Pancreas (tissue), 10 donors: ENCODE measurements around the gene RSAD2. TPM values are rescaled to one million over a fixed set of nuclear protein-coding genes. Genes with fewer than 3 reads are reported as not detected.

Experiments used
- ATAC-seq, 4 donors: fragments of 200-7000 bp; cut with Tn5 transposase; one replicate each; pipeline versions ENCODE4 v1.8.0 to v1.9.1; 2020; ENCODE audit warnings: mild to moderate bottlenecking in 4 of 4, moderate library complexity in 4 of 4
- DNase-seq, 6 donors: peaks; one replicate each; pipeline ENCODE4 v3.0.0-alpha.2; 2020
- FAIRE-seq: peaks from 2 replicates; lab custom pipeline; 2012; peaks lifted over from hg19 to GRCh38; lab: Jason Lieb, UNC
- H3K27ac ChIP-seq, 4 donors: fragments of 200-600 bp; sonication (generic); 1 replicate in 3 of 4; 2 replicates in 1 of 4; pipeline versions ENCODE4 v1.5.0 to v1.8.0; 2020
- H3K27me3 ChIP-seq, 4 donors: fragments of 200-600 bp; one replicate each; pipeline ENCODE4 v1.8.0; 2021
- H3K36me3 ChIP-seq, 3 donors: fragments of 200-600 bp; sonication (generic) in 1 of 3; one replicate each; pipeline versions ENCODE4 v1.5.0 to v1.8.0; 2020 to 2021
- H3K4me1 ChIP-seq, 3 donors: fragments of 200-600 bp; one replicate each; pipeline ENCODE4 v1.8.0; 2021
- H3K4me3 ChIP-seq, 4 donors: fragments of 200-600 bp; sonication (generic) in 2 of 4; one replicate each; pipeline versions ENCODE4 v1.5.0 to v1.8.0; 2020 to 2021
- H3K9me3 ChIP-seq, 4 donors: fragments of 200-600 bp; one replicate each; pipeline ENCODE4 v1.8.0; 2021
- WGBS, 2 donors: extraction: QIAGEN DNeasy Blood & Tissue Kit; methylation state at CpG; one replicate each; pipeline ENCODE4 v1.1.7; 2013; 5-methylcytosine and 5-hydroxymethylcytosine counted together
- intact Hi-C, 3 donors: fragments of 100-400 bp; cut with DNase I; formaldehyde crosslinking; loops; one replicate each; pipeline versions ENCODE4 v1.11.1 to v1.14.2; 2022
- polyA plus RNA-seq, 2 donors: library from polyadenylated mRNA; stranded (reverse); fragments of 200-250 nt; gene quantifications; one replicate each; pipeline ENCODE4 v1.2.3, GENCODE V29; 2013
- total RNA-seq, 6 donors: library from RNA; stranded (reverse); fragmentation: NEBNext Ultra II Directional in 4 of 6; extraction: Animal tissue kit (Norgen Biotek cat#: 25700) in 4 of 6; gene quantifications; one replicate each; pipeline versions ENCODE4 v1.2.1 to v1.2.4, GENCODE V29; 2021 to 2023
- TF ChIP-seq, protein P1 (sequence below), 4 donors: fragments of 200-600 bp; sonication (generic) in 3 of 4; IDR thresholded peaks; one replicate each; pipeline versions ENCODE4 v1.5.0 to v1.8.0; 2021; ENCODE audit warnings: antibody characterized with exemption in 4 of 4
- donor health status: healthy with polysubstance abuse.
- donor health status: DM: no; HTN: no; CAD: no; lungs with moderate emphysema.
- donor health status: DM: no; HTN: no; CAD: no.
- donor health status: control.
- donor health status: control.
- donor health status: Bipolar disorder and iron deficiency.
- donor health status: DM: yes; HTN: yes; CAD: no.
- donor health status: DM: no; HTN: no; CAD: no.
- donor health status: DM: no; HTN: no; CAD: no.
- donor health status: DM: yes; HTN: yes; CAD: no.

RSAD2 gene
- total and polyA plus RNA-seq, 8 donors = 0.60 to 2.9 (median 1.9) TPM

DNA sequence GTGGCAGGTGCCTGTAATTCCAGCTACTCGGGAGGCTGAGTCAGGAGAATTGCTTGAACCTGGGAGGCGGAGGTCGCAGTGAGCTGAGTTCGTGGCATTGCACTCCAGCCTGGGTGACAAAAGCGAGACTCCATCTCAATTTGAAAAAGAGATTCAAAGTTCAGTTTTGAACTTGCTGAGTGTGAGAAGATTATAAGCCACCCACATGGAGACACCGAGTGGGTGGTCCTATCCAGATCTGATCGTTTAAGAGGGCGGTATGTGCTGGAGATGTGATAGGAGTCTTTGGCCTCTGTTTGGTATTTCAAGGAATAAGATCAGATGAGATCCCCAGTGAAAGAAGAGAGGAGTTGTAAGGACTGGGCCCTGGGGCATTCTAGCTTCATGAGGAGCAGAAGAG is 65.3 kb downstream of the RSAD2 start:
- Histone ChIP-seq H3K4me1 (peaks cover 20 to 45% (median 40%) of the 10 kb centered on the region in 3 donors), H3K27me3 (no peaks in the 10 kb centered on the region), H3K36me3 (peaks cover 0 to 19% (median 0%) of the 10 kb centered on the region in 3 donors), H3K4me3 (no peak overlapping the region), H3K27ac (no peak overlapping the region), H3K9me3 (no peaks in the 10 kb centered on the region)
- ATAC-seq (no peak), FAIRE-seq (no peak), DNase-seq (no peak)
- TF ChIP-seq, protein P1, sequence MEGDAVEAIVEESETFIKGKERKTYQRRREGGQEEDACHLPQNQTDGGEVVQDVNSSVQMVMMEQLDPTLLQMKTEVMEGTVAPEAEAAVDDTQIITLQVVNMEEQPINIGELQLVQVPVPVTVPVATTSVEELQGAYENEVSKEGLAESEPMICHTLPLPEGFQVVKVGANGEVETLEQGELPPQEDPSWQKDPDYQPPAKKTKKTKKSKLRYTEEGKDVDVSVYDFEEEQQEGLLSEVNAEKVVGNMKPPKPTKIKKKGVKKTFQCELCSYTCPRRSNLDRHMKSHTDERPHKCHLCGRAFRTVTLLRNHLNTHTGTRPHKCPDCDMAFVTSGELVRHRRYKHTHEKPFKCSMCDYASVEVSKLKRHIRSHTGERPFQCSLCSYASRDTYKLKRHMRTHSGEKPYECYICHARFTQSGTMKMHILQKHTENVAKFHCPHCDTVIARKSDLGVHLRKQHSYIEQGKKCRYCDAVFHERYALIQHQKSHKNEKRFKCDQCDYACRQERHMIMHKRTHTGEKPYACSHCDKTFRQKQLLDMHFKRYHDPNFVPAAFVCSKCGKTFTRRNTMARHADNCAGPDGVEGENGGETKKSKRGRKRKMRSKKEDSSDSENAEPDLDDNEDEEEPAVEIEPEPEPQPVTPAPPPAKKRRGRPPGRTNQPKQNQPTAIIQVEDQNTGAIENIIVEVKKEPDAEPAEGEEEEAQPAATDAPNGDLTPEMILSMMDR (IDR thresholded peaks at IDR 0.05) = no peak
- WGBS, 2 donors = 92 to 95% methylated on average over 8 of the region's 8 CpGs
- intact Hi-C loops = no loop called here

DNA sequence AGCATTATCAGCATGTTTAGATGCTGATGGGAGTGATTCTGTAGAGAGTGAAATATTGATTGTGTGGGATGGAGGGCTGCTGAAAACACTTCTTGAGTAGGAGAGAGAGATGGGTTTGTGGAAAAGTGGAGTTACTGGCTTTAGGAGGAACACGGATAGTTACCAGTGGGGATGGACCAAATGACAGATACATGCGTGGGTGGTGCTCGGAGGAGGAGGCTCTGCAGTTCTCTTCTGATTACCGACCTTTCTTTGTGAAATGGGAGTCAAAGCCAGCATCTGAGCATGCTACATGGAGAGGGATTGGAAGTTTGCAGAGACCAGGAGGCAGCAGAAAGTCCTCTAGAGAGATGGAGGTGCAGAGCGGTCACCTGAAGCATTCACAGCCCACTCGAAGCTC is 65.9 kb downstream of the RSAD2 start:
- 91 to 97% methylated on average over 6 of the region's 6 CpGs for WGBS, 2 donors
- DNase-seq = no peak
- TF ChIP-seq, protein P1 (IDR thresholded peaks at IDR 0.05) = no peak
- no peak for ATAC-seq
- no peaks in the 10 kb centered on the region for H3K27me3 ChIP-seq
- no peak overlapping the region for H3K4me3 ChIP-seq
- H3K4me1 ChIP-seq = peaks cover 20 to 43% (median 40%) of the 10 kb centered on the region in 3 donors
- H3K27ac ChIP-seq = no peak overlapping the region
- FAIRE-seq = no peak
- intact Hi-C loops = no loop called here
- no peaks in the 10 kb centered on the region for H3K9me3 ChIP-seq
- peaks cover 0 to 19% (median 0%) of the 10 kb centered on the region in 3 donors for H3K36me3 ChIP-seq

DNA sequence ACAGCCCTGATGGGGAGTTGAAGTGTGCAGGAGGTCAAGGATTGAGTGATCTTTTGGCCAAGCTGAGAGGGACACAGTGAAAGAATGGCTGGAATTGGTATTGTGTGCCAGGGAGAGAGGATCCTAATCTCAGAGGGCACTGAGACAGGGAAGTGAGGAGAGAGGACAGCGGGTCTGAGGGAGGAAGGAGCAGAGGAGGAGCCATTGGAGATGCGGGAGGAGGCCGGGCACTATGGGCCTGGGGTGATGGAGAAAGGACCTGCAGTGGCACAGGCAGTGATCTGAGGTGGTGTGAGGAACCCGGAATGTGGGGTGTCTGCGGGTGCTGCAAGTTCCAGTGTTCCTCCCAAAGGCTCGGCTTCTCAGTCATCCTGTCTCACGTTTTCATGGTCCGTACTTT is 66.4 kb downstream of the RSAD2 start:
- ATAC-seq = no peak
- no peaks in the 10 kb centered on the region for H3K9me3 ChIP-seq
- no peaks in the 10 kb centered on the region for H3K27me3 ChIP-seq
- no peak overlapping the region for H3K27ac ChIP-seq
- peak in 1 of 6 donors; percentile 19 for DNase-seq
- intact Hi-C loops = no loop called here
- TF ChIP-seq, protein P1 (IDR thresholded peaks at IDR 0.05) = no peak
- no peak overlapping the region for H3K4me3 ChIP-seq
- peaks cover 0 to 19% (median 0%) of the 10 kb centered on the region in 3 donors for H3K36me3 ChIP-seq
- FAIRE-seq = no peak
- 97 to 98% methylated on average over 8 of the region's 8 CpGs for WGBS, 2 donors
- peaks cover 20 to 41% (median 40%) of the 10 kb centered on the region in 3 donors for H3K4me1 ChIP-seq

DNA sequence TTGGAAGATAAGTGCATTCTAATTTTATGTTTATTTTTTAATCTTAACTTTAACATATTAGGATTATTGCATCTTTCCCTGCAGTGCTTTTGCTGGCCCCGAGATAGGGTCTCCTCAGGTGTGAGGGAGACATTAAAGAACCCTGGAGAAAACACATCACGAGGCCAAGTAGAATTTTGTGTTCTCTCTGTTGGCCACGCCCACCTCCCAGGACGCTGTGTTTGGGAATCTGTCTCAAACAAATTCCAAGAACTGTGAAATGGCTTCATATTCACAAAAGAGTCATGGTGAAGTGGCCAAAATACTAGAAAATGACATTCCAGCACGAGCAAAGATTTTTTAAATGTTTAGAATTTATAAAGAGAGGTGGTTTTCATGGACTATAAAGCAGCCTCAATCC is 67.0 kb downstream of the RSAD2 start:
- intact Hi-C loops = no loop called here
- TF ChIP-seq, protein P1 (IDR thresholded peaks at IDR 0.05) = no peak
- no peak overlapping the region for H3K4me3 ChIP-seq
- DNase-seq = peak in 1 of 6 donors; percentile 32
- H3K27ac ChIP-seq = peak overlapping the region in 2 of 4 donors; percentile 46 to 56
- H3K9me3 ChIP-seq = no peaks in the 10 kb centered on the region
- no peaks in the 10 kb centered on the region for H3K27me3 ChIP-seq
- FAIRE-seq = no peak
- H3K36me3 ChIP-seq = peaks cover 0 to 19% (median 0%) of the 10 kb centered on the region in 3 donors
- 63 to 73% methylated on average over 5 of the region's 5 CpGs for WGBS, 2 donors
- peaks cover 18 to 41% (median 35%) of the 10 kb centered on the region in 3 donors for H3K4me1 ChIP-seq
- no peak for ATAC-seq

DNA sequence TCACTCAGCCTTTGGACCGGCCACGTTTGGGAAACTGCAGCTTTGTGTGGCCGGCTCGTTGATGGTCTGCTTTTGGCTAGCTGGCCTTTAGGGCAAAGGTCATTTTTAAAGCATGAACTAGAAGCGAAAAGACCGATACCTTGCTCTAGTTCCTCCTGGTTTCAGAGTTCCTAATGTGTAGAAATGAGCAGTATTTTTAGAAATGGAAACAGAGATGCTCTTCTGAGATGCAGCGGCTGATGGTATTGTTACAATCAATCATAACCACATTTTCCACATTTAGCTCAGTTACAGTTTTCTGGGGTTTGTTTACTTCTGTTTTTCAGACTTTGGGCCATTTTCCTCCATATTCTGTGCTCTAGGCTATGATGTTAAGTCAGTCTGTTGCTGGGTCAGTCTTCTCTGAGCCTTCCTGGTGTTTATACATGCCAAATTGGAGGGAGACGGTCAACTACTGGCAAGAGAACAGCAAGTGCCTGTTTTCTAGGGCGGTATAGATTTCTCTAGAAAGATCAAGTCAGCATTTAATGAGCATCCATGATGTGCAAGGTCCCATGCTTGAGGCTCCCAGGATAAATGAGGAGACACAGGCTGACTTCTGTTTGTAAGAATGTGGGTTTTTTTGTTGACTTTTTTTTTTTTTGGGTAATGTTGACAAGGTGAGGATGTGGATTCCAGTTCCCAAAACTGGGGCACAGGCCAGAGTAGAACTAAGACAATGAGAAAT is 67.7 kb downstream of the RSAD2 start:
- TF ChIP-seq, protein P1 (IDR thresholded peaks at IDR 0.05) = no peak
- peak in 1 of 6 donors; percentile 47 for DNase-seq
- Histone ChIP-seq H3K9me3 (no peaks in the 10 kb centered on the region), H3K4me3 (no peak overlapping the region), H3K27ac (peak overlapping the region in 2 of 4 donors; percentile 46 to 56), H3K27me3 (no peaks in the 10 kb centered on the region), H3K36me3 (peaks cover 0 to 19% (median 0%) of the 10 kb centered on the region in 3 donors), H3K4me1 (peaks cover 18 to 41% (median 30%) of the 10 kb centered on the region in 3 donors)
- no peak for FAIRE-seq
- intact Hi-C loops = no loop called here
- ATAC-seq = peak in 3 of 4 donors; percentile 17 to 43 (median 17)
- whole genome bisulfite sequencing, 2 donors = 49 to 56% methylated on average over 9 of the region's 9 CpGs
